HG02870 (cell line): ENCODE data around the gene CACNA2D4.

Experiments
- ATAC-seq: cut with Tn5 transposase; IDR thresholded peaks from one replicate; pipeline ENCODE4 v1.9.1; 2021; ENCODE audit warnings: mild to moderate bottlenecking, moderate library complexity; ENCODE audit not compliant: unreplicated experiment

Gene CACNA2D4

DNA sequence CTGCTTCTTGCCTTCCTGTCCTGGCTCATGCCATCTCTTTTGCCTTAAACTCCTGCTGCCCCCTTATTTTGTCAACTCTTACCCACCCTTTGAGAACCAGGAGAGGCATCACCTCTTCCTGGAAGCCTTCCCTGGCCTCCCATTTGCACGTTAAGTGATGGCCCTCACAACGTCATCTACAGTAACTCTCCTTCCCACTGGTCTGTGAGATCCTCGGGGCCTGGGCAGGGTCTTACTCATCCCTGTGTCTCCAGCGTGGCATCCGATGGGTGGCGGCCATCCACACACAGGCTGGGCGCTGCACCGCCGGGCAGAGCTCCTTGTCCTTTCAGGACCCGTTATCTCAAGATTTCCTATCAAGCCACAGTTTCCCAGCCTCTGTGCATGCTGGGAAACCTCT is 16.8 kb upstream of the CACNA2D4 start:
- ATAC-seq, result no peak

DNA sequence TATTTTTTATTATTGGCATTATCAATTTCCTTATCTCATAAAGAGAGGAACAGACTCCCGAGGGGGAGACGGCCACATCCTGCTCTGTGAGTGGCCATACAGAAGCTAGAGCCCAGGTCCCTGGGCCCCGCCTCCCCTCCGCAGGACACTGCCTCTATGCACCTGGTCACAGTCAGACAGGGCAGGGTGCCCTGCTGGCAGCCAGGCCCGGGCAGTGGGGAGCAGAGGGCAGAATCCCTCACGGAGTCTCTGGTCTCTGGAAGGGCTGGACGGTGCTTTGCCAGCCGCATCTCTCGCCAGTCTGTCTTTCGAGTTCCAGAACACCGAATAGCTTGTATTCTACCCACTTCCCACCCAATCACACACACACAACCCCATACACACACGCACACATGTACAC is 16.4 kb upstream of the CACNA2D4 start:
- no peak for ATAC-seq

DNA sequence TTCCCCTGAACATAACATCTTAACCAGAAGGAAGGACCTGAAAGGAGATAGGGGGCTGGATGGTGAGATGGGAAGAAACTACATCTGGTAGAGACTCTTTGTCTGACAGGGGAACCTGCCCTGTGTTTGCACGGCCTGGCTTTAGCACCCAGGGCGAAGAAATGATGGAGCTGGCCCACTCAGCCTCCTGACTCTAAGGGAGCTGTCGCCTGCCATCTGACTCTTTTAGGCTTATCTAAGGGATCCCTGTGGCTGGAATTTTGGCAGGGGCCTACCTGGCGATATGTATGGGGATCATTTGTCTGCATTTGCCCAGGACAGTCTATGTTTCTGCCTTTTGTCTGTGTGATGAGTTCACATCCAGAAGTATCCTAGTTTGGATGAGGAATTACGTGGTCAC is 15.6 kb upstream of the CACNA2D4 start:
- no peak for ATAC-seq

DNA sequence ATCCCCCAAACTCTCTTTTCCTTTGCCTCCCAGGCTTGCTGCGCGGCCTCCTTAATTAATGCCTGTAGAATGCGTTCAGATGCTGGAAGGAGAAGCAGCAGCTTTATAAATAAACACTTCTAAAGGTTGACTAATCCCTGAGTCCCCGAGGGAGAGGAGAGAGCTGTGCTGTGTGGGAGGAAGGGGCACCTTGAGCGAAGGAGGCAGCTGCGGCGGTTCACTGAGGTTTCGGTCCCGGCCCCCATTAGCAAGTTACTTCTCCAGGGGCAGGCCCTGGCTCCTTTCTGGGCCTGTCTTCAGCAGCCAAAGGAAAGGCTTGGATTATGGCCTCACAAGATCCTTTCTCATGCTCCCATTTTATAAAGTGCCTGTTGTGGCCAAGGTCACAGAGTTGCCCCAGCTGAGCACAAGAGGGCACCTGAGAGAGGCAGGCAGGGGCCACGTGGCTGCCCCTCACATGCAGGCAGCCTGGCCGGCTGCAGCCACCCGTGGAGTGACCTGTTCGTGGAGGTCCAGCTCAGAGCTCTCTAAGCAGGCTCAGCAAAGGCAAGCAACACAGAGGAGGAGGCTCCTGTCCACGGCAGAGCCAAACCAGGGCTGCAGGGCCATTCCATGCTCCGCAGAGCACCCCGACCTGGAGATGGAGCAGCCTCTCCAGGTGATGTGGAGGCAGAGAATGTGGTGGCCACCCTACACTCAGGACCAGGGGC is 15.0 kb upstream of the CACNA2D4 start:
- no peak for ATAC-seq

DNA sequence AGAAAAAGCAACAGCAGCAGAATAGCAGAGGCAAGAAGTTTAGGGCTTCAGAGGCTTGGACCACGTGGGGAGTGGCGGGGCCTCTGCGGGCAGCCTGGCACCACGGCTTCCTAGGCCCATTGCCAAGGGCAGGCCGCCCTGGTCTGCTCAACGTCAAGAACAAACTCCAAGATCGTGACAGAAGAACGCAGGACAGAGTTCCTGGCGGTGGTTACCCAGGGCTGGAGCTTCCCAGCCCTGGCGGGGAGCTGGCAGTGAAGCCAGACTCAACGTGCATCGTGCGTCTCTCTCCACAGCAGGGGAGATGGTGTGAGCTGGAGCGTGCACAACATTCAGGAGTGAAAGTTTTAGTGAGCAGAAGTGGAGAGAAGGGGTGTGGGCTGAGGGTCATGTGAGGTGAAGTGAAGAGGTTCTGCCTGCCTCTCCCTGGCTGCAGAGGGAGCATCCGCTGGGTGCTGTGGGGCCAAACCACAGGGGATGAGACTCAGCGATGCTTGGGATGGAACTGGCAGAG is 13.9 kb upstream of the CACNA2D4 start:
- no peak for ATAC-seq

DNA sequence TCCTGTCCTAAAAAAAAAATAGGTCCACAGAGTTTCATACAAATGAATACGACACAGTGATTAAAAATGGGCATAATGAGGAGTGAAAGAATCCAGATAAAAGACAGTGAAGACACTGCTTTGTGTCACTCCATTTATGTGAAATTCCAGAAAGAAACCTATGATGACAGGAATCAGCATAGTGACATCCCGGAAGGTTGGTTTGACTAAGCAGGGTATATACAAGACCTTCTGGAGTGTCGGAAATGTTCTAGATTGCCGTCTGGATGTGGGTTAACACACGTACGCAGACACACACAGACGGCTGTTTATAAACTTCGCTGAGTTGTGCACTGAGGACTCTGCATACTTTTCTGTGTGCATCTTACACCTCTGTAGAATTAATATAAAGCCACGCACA is 13.2 kb upstream of the CACNA2D4 start:
- ATAC-seq, result no peak

DNA sequence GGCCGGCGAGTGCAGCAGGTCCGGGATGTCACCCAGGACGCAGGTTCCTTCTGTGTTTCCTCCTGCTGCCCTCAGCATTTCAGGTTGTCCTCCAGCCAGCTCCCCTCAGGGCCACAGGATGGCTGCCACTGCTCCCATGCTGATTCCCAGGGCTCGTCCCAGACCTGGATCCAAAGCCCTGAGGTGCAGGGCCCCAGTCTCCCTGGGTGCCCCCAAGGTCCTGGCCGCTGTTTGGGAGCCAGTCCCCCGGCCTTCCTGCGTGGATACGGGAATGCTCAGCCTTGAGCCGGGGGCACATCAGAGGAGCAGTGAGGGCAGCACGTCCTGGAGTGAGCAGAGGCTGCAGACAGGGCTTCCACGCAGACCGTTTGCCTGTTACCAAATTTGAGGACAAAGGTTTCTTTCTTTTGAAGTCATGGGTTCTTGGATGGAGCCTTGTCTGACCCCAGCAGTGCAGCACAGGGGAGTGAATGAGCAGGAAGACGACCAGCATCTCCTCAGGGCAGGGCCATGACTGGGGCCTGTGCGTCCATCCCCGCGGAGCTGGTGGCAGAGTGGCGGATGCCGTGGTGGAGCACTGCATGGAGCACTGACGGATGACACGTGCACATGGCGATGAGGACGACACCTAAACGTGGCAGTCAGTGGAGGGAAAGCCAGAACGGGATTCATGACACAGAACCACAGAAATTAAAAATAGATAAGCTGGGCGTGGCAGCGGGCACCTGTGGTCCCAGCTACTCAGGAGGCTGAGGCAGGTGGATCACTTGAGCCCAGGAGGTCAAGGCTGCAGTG is 12.5 kb upstream of the CACNA2D4 start:
- ATAC-seq, result no peak

DNA sequence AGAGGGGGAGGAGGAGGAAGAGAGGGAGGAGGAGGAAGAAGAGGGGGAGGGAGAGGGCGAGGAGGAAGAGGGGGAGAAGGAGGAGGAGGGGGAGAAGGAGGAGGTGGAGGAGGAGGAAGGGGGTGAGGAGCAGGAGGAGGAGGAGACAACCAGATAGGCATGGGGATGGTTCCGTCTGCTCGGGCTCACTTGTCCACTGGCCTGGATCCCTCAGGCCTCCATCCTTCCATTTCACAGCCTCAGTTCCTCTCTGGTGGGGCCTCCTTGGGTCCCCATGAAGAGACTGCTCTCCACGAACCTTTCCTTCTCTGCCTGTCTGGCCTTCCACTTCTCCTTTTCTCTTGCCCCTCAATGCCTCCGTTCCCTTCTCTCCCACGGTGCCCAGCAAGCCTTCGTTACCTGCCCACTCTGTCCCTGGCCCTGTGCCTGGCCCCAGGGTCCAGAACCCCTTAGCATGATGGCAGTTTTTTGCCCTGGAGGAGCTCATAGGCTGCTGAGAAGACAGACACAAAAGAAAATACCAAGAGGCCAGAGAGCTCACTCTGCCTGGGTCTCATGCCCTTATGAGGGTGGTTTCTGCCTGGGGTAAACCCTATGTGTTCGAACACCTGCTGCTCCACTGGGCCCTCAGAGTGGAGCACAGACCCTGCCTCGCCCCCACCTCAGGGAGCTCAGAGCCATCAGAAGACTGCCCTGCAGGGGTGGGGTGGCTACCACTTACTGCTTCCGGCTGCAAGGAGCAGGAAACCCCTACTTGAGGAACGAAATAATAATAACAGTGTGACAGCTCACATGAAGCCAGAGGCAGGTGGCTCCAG is 11.7 kb upstream of the CACNA2D4 start:
- ATAC-seq, result no peak

DNA sequence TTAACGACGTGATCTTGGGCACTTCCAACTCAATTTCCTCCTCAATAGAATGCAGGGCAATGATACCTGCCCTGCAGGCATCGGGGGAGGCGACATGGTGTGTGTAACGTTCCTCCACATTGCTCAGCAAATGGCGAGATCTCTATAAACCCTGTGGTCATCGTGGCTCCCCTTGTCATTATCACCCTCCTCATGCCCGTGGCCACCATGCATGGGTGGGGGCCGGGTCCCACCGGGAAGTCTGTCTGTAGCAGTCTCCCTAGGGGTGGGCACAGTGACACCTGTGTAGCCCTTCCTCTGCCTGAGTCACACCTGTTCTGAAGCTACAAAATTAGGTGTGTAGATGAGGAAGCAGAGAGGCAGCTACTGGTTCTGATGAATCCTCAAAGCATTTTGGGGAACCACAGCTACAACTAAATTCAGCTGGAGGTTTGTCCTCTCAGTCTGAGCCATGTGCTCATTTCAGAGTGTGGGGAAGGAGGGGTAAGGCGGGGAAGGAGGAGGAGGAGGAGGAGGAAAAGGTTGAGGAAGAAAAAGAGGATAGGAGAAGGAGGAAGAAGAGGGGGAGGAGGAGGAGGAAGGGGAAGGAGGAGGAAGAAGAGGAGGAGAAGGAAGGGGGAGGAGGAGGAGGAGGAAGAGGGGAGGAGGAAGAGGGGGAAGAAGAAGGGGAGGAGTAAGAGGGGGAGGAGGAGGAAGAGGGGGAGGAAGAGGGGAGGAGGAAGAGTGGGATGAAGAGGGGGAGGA is 11.0 kb upstream of the CACNA2D4 start:
- no peak for ATAC-seq

DNA sequence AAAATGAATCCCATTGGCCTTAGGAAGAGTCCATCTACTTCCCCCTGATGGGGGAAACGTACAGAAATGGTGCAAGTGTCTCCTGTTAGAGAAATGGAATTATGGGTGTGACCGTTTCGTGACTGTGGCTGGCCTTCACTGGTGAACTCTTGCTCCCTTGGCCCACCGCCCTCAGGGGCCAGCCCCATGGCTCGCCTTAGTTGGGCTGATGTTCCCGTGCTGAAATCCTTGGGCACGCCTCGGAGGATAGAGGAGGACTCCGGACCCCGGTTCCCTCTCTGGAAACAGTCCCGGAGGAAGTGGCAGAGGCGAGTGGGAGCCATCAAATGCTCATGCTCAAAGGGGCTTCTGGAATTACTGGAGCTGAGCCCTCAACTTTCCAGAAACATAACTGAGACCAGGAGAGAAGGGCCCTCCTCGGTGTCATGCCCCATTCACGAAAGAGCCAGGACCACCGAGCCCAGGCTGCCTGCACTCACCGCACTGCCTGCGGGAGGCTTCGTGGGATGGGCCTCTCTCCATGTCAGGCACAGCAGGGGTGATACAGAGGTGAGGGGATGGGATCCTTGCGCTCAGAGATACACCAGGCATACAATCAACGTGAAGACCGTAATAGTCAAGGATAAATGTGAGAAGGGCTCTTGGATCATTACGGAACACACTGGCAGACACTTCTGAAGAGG is 10.1 kb upstream of the CACNA2D4 start:
- ATAC-seq, result no peak

DNA sequence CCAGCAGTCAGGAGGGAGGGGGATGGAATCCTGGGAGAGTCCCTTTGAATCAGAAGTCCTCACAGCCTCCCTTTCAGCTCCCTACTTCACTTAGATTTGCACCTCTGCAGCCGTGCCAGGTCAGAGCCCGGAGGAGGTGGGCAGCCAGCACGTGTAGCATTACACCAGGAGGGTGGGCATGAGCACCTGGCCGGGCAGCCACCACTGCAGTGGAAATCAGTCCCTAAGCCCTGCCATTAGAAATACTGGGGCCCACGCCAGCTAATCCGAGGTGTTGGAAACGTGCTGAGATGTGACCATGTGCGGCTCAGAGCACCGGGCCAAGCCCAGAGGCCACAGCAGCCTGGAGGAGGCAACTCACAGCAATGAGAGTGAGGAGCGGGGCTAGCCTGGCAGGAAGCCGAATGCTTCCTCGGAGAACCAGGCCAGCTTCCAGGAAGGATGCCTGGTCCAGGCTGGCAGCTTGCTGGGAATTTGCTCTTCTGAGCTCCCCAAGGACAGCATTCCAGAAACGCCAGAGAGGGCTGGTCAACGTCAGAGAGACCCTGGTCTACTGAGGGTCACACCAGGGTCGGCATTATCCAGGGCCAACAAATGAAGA is 9.4 kb upstream of the CACNA2D4 start:
- ATAC-seq, result no peak

DNA sequence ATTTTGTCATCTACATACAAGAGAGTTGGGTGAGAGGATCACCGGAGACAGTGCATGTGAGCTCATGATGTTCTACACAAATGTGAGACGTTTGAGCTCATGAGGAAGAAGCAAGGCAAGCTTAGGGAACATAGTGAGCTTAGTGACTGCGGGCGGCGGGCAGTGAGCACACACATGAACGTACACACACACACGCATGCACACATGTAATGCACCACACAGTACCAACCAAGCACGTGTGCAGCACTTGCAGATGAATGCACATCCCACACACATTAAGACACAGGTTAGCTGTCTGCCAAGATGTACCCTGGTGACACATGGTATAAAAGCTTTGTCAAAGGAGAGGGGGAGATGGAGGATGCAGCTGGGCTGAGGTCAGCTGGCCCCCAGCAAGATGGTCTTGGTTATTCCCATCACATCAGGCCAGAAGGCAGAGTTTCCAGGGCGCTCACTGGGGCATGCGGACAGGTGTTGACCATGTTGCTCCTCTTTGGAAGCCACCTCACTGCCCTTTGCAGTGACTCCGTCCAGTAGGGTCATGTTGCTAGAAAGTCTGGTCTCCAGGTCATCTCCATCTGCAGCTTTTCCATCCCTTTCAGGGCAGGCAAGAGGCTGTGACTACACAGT is 8.7 kb upstream of the CACNA2D4 start:
- ATAC-seq, result no peak

DNA sequence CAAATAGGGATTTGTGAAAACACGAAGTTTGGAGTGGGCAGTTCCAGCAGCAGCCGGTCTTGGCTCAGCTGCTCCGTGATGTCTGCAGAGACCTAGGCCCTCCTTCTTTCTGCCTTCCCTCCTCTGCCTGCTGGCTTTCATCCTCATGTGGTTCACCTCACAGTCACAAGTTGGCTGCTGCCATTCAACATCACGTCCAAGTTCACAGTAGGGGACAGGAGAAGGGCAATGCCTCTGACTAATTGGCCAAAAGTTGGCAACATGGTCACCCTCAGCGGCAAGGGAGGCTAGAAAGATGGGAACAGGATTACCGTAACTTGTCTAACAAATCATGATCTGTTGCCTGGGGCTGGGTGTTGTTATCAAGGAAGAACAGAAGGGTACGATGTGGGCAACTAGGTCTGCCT is 7.8 kb upstream of the CACNA2D4 start:
- ATAC-seq, result no peak

DNA sequence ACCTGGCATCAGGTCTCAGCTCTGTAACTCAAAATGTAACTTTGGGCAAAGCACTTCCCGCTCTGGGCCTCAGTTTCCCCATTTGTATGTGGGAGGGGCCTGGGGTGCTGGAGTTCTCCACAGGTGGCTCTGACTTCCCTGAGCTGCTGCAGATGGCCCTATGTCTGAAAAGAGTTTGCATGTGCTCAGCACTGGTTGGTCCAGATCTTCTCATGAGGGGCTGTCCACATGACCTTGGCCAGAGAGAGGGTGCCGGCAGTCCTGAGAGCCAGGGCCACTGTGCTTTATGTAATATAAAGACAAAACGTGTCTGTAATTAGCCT is 7.2 kb upstream of the CACNA2D4 start:
- ATAC-seq, result no peak

DNA sequence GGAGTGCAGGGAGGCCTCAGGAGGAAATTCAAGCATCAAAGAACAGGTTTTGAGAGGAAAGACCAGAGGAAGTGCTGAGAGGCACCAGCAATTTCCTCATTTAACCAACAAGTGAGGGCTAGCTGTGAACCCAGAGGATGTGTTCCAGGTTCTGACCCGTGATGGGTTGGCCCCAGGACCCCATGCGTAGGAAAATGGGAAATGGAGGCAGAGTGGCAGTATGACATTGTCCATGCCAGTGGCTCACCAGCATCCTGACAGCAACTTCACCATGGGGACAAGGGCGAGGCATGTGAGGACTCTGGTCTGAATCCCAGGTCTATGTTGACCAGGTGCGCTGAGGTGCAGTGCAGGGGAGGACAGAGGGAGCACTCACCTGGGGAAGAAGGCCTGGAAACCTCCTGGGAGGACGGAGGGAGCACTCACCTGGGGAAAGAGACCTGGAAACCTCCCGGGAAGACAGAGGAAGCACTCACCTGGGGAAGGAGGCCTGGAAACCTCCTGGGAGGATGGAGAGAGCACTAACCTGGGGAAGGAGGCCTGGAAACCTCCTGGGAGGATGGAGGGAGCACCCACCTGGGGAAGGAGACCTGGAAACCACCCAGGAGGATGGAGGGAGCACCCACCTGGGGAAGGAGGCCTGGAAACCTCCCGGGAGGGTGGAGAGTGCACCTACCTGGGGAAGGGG is 6.7 kb upstream of the CACNA2D4 start:
- no peak for ATAC-seq

DNA sequence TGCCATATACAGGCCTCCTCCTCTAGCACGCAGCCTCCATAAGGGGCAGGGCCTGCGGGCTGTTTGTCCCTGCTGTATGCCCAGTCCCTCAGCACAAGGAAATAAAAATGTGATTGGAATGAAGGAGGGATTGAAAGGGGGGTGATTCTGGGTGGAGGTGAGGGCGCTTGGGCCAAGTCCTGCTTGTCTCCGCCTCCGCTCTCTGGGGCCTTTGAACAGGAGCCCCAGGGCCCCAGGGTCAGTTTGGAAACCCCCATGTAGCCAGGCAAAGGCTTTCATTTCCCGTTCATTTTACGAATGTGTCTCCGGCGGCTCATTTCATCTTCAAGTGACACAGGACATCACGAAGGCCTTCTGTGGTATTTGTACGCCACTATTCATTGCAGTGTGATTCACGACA is 4.5 kb upstream of the CACNA2D4 start:
- no peak for ATAC-seq

DNA sequence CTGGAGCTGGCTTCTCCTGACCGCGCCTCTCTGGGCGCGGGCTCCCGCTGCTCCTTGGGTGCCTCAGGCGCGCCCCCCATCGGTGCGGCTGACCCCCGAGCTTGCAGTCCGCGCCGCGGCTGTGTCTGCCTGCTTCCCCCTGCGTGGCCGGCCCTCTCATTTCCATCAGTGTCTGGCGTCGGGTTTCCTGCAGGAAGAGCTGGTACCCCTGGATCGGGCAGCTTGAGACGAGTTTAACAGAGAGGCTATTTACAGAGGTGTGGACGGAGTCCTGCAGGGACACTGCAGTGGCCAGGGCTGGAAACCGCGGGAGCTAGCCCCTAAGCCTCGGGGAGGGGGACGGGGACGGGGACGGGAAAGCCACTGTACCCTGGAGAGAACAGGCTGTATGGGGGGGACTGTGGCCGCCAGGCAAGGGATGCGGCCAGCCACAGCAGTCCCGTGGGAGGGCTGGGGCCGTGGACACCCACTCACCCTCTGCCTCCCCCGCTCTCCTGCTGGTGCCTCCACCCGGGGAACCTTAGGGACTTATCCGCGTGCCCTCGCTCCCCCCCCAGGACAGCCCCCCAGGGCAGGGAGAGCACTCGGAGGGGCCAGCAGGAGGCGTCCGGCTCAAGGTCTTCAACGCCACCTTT is 3.7 kb upstream of the CACNA2D4 start:
- no peak for ATAC-seq

DNA sequence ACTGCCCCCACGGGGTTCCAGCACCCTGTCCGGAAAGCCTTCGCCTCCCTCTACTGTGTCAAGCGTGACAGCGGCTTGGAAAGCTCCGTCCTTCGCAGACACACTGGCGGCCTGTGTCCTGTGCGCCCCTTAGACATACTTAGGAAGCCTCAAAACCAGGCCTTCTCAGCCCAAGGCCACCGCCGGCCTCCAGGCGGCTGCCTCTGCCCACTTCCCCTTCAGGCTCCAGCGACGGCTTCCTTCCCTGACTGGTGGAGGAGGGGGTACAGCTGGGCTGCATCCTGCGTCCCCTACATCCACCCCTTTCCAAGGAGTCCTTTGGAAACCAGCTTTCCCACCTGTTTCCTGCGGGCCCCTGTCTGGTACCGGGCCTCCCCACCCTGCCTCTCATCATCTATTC is 2.5 kb upstream of the CACNA2D4 start:
- no peak for ATAC-seq
